GM18873 (cell line): ENCODE results near the gene GPM6B.
"Not testable (repeated sequence)": the region's sequence is repeated elsewhere in the genome, so short reads cannot be mapped to it uniquely, and the experiment has no call there.

ENCODE experiments used
- ATAC-seq: cut with Tn5 transposase; IDR thresholded peaks from one replicate; pipeline ENCODE4 v1.9.1; 2021; ENCODE audit warnings: mild to moderate bottlenecking, moderate library complexity, moderate number of reproducible peaks; ENCODE audit not compliant: unreplicated experiment, low FRiP score

Gene GPM6B

GRCh38 chrX:13733506-13733905 is 83.4 kb downstream of the GPM6B start:
- no peak for ATAC-seq

- no peak for ATAC-seq
Observed at GRCh38 chrX:13732246-13733067, 84.4 kb downstream of the GPM6B start.

DNA sequence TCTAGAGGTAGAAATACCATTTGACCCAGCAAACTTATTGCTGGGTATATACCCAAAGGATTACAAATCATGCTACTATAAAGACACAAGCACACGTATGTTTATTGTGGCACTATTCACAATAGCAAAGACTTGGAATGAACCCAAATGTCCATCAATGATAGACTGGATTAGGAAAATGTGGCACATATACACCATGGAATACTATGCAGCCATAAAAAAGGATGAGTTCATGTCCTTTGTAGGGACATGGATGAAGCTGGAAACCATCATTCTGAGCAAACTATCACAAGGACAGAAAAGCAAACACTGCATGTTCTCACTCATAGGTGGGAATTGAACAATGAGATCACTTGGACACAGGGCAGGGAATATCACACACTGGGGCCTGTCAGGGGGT is 86.4 kb downstream of the GPM6B start:
- not testable (repeated sequence) for ATAC-seq

DNA sequence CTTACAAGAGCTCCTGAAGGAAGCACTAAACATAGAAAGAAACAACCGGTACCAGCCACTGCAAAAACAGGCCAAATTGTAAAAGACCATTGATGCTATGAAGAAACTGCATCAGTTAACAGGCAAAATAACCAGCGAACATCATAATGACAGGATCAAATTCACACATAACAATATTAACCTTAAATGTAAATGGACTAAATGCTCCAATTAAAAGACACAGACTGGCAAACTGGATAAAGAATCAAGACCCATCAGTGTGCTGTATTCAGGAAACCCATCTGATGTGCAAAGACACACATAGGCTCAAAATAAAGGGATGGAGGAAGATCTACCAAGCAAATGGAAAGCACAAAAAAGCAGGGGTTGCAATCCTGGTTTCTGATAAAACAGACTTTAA is 90.3 kb downstream of the GPM6B start:
- ATAC-seq = not testable (repeated sequence)

- not testable (repeated sequence) for ATAC-seq
Observed at GRCh38 chrX:13724878-13725277, 92.0 kb downstream of the GPM6B start.

DNA sequence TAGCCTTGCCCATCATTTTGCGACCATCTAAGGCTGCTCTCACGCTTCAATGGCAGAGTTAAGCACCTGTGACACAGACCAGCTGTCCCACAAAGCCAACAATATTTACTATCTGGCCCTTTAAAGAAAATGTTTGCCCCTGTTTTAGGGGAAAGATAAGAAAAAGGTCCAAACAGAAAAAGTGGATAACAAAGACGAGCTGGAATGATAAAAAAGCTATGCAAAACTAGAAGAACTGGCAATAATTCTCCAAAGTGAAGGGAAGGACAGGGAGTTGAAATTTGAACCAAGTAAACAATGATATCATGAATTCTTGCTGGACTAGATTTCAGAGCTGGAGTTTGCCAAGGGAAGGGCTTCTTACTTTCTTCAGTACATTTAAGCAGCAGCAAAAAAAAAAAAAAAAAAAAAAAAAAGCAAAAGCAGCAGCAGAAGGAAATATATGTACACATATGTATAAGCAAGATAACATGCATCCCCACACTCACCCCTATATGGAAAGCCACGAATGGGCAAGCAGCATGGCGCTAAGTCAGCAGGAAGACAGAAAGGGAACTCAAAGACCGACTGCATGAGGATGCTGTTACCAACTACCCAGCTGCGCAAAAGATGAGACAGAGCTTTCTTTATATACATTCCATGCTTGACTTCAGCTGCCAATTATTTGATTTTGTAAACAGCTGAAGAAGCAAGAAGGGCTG is 94.9 kb downstream of the GPM6B start:
- no peak for ATAC-seq

DNA sequence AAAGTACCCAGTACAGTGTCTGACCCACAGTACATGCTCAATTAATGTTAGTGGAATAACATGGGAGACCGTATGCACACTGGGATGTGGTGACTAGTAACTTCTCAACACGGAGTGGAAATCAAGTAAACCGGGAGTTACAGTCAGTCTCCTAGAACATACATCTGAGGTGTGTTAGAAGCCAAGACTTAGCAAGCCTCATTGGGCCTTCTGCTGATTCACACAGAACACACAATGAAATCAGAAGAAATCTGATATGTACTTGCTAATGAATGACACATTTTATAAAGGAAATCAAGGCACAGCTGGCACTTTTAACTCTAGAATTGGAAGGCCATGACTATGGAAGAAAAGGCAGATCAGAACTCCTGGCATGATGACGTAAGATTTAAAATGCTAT is 95.5 kb downstream of the GPM6B start:
- ATAC-seq = no peak
